Measurements from ENCODE around the gene NFKBIB. TPM values are rescaled to one million over a fixed set of nuclear protein-coding genes. Genes with fewer than 3 reads are reported as not detected.

Gene NFKBIB
- total RNA-seq, 1 experiment from 2014 or later = 51.2 TPM

GRCh38 chr19:38861368-38861767, 38.4 kb upstream of the NFKBIB start:
- no peak for TF ChIP-seq REST (IDR thresholded peaks at IDR 0.05; ENCODE audit: low read depth)
- TF ChIP-seq YY1 (IDR thresholded peaks at IDR 0.05; ENCODE audit: extremely low read depth, insufficient replicate concordance, low read depth, low read length) = no peak
- TF ChIP-seq TCF7L2 (IDR thresholded peaks at IDR 0.05; ENCODE audit: borderline replicate concordance, extremely low read depth, insufficient read depth, insufficient read length) = no peak
- no peak for TF ChIP-seq CBX3 (IDR thresholded peaks at IDR 0.05; ENCODE audit: low read depth)
- no peak for TF ChIP-seq MAX (IDR thresholded peaks at IDR 0.05)
- TF ChIP-seq ELF1 (IDR thresholded peaks at IDR 0.05; ENCODE audit: borderline replicate concordance, low read depth) = no peak
- TF ChIP-seq ZFX (IDR thresholded peaks at IDR 0.05) = no peak
- no peak for TF ChIP-seq ATF3 (IDR thresholded peaks at IDR 0.05)
- POLR2A ChIA-PET = interaction anchor here (0.9 to 1.4 kb wide), 2 partner anchors 9 to 12 kb away, joined by 3 to 6 read pairs; no protein-coding TSS in a partner anchor
- Histone ChIP-seq H3K36me3 (ENCODE audit: control insufficient read depth in 1 of 2, insufficient read depth in 2 of 2, low read length in 2 of 2) (no peaks in the 10 kb centered on the region), H4K20me1 (ENCODE audit: insufficient read depth) (no peaks in the 10 kb centered on the region), H2AFZ (ENCODE audit: low read depth, low read length, poor library complexity, severe bottlenecking) (no peak overlapping the region), H3K4me3 (replicated peaks in 1 of 2; ENCODE audit: low read depth in 1 of 2, low read length in 2 of 2) (no peak overlapping the region), H3K9me2 (ENCODE audit: insufficient read depth) (no peaks in the 10 kb centered on the region), H3K27me3 (ENCODE audit: insufficient read depth, low read length) (no peaks in the 10 kb centered on the region), H3K9me3 (ENCODE audit: control insufficient read depth in 1 of 2, insufficient read depth in 1 of 2, low read depth in 1 of 2, low read length in 2 of 2) (no peaks in the 10 kb centered on the region), H3K27ac (ENCODE audit: low read depth, low read length) (no peak overlapping the region), H3K4me2 (ENCODE audit: low read length) (no peak overlapping the region), H3K9ac (ENCODE audit: low read length) (no peak overlapping the region), H3K79me2 (ENCODE audit: insufficient read depth, low read length) (no peaks in the 10 kb centered on the region), H3K4me1 (ENCODE audit: control insufficient read depth in 1 of 2, insufficient read depth in 2 of 2, low read length in 2 of 2) (peaks cover 3 to 20% of the 10 kb centered on the region in 2 experiments; a peak in 3 of 4 replicates)
- no peak for DNase-seq (ENCODE audit: low read depth, low spot score)
- intact Hi-C loops (cut with micrococcal nuclease) = no loop called here
- no peak for ATAC-seq
- BruUV-seq (replicated peaks) = no TSS peak
- RAD21 ChIA-PET (ENCODE audit: low non-redundant PET in 1 of 2, low total read pairs in 2 of 2, uncharacterized antibody in 2 of 2, unreplicated experiment in 2 of 2) = no interaction called here
- CTCF ChIA-PET = no interaction called here
